IMR-90 (cell line): ENCODE data around the gene AGPAT3. TPM values are rescaled to one million over a fixed set of nuclear protein-coding genes. Genes with fewer than 3 reads are reported as not detected.

ENCODE experiments used
- ATAC-seq: fragments of 200-7000 bp; cut with Tn5 transposase; 2 replicates; pipeline ENCODE4 v1.9.1; 2020; ENCODE audit warnings: low read depth, mild to moderate bottlenecking, moderate library complexity
- BruUV-seq: library from RNA; stranded (reverse); fragments of 400-500 nt; replicated peaks from 2 replicates; lab custom pipeline; 2021; lab: Mats Ljungman, UMichigan
- CTCF ChIA-PET: fragments of 300-600 bp; formaldehyde crosslinking; extraction: SDS; loops from one replicate; lab custom pipeline; 2021; ENCODE audit warnings: antibody characterized with exemption; lab: Yijun Ruan, JAX
- POLR2A ChIA-PET: fragments of 300-600 bp; sonication (Branson Sonifier 250); formaldehyde crosslinking; loops from one replicate; lab custom pipeline; 2022; ENCODE audit warnings: antibody characterized with exemption; ENCODE audit not compliant: unreplicated experiment; lab: Charles Lee
- DNase-seq: peaks from one replicate; pipeline ENCODE4 v3.0.0; 2013
- H2AFZ ChIP-seq: replicated peaks from 2 replicates; pipeline ENCODE3; 2013; ENCODE audit warnings: low read length, mild to moderate bottlenecking; ENCODE audit not compliant: poor library complexity
- H2AK5ac ChIP-seq: 2 replicates; pipeline ENCODE4 v1.6.1; 2013; ENCODE audit warnings: low read depth, low read length, inconsistent platforms
- H2AK9ac ChIP-seq: replicated peaks from 2 replicates; pipeline ENCODE3; 2013; ENCODE audit warnings: mild to moderate bottlenecking, low read depth, low read length, moderate library complexity; ENCODE audit not compliant: poor library complexity
- H2BK120ac ChIP-seq: 2 replicates; pipeline ENCODE4 v1.6.1; 2013; ENCODE audit warnings: low read depth, low read length, inconsistent platforms
- H2BK15ac ChIP-seq: 3 replicates; pipeline ENCODE4 v1.6.1; 2013; ENCODE audit warnings: low read depth, low read length, inconsistent platforms
- H2BK20ac ChIP-seq: 2 replicates; pipeline ENCODE4 v1.6.1; 2013; ENCODE audit warnings: low read depth, mild to moderate bottlenecking, inconsistent platforms, low read length, moderate library complexity
- H2BK5ac ChIP-seq: 2 replicates; pipeline ENCODE4 v1.6.1; 2013; ENCODE audit warnings: mild to moderate bottlenecking, low read depth, low read length, inconsistent platforms; ENCODE audit not compliant: poor library complexity, severe bottlenecking
- H3K14ac ChIP-seq: replicated peaks from 2 replicates; pipeline ENCODE4 v1.6.1; 2013; ENCODE audit warnings: low read depth, low read length, inconsistent platforms
- H3K18ac ChIP-seq: 2 replicates; pipeline ENCODE4 v1.6.1; 2013; ENCODE audit warnings: low read depth, low read length, control low read depth
- H3K23ac ChIP-seq: 2 replicates; pipeline ENCODE4 v1.6.1; 2013; ENCODE audit warnings: low read depth, low read length, inconsistent platforms
- H3K27ac ChIP-seq: 2 replicates; pipeline ENCODE4 v1.5.1; 2013; ENCODE audit warnings: mild to moderate bottlenecking, control low read depth, low read length; ENCODE audit not compliant: insufficient read depth
- H3K27me3 ChIP-seq: 2 replicates; pipeline ENCODE4 v1.6.1; 2013; ENCODE audit warnings: low read length; ENCODE audit not compliant: control insufficient read depth, insufficient read depth
- H3K36me3 ChIP-seq: 2 replicates; pipeline ENCODE4 v1.6.1; 2013; ENCODE audit warnings: low read length, mixed read lengths; ENCODE audit not compliant: control insufficient read depth, insufficient read depth
- H3K4ac ChIP-seq: 2 replicates; pipeline ENCODE4 v1.6.1; 2013; ENCODE audit warnings: low read depth, low read length, inconsistent platforms
- H3K4me1 ChIP-seq: 2 replicates; pipeline ENCODE4 v1.6.1; 2013; ENCODE audit warnings: low read length, mixed read lengths; ENCODE audit not compliant: control insufficient read depth, insufficient read depth
- H3K4me2 ChIP-seq: 2 replicates; pipeline ENCODE4 v1.6.1; 2013; ENCODE audit warnings: low read depth, mild to moderate bottlenecking, control low read depth, low read length, moderate library complexity
- H3K4me3 ChIP-seq: 2 replicates; pipeline ENCODE4 v1.5.1; 2013; ENCODE audit warnings: low read depth, mild to moderate bottlenecking, control low read depth, low read length, moderate library complexity; ENCODE audit not compliant: insufficient read depth
- H3K56ac ChIP-seq: 2 replicates; pipeline ENCODE4 v1.6.1; 2013; ENCODE audit warnings: low read length, inconsistent platforms; ENCODE audit not compliant: insufficient read depth; ENCODE audit errors: extremely low read depth
- H3K79me1 ChIP-seq, 2 experiments: 2 replicates each; pipeline ENCODE4 v1.6.1; 2013; ENCODE audit warnings: low read length in 2 of 2, inconsistent platforms in 1 of 2, low read depth in 1 of 2
- H3K9ac ChIP-seq: 2 replicates; pipeline ENCODE4 v1.6.1; 2013; ENCODE audit warnings: low read depth, low read length, control low read depth
- H3K9me1 ChIP-seq: 2 replicates; pipeline ENCODE4 v1.6.1; 2013; ENCODE audit warnings: low read length, inconsistent platforms; ENCODE audit not compliant: insufficient read depth
- H3K9me3 ChIP-seq: 2 replicates; pipeline ENCODE4 v1.6.1; 2013; ENCODE audit warnings: low read length; ENCODE audit not compliant: control insufficient read depth, insufficient read depth
- H4K20me1 ChIP-seq: 2 replicates; pipeline ENCODE4 v1.6.1; 2013; ENCODE audit warnings: low read length, inconsistent platforms; ENCODE audit not compliant: insufficient read depth
- H4K5ac ChIP-seq: 2 replicates; pipeline ENCODE4 v1.6.1; 2013; ENCODE audit warnings: mild to moderate bottlenecking, low read depth, low read length, control low read depth
- H4K8ac ChIP-seq, 2 experiments: 2 replicates each; pipeline ENCODE4 v1.6.1; 2013; ENCODE audit warnings: low read depth in 2 of 2, low read length in 2 of 2, control low read depth in 1 of 2, inconsistent platforms in 1 of 2
- H4K91ac ChIP-seq: 2 replicates; pipeline ENCODE4 v1.6.1; 2013; ENCODE audit warnings: low read depth, low read length, inconsistent platforms; ENCODE audit not compliant: insufficient read depth
- BHLHE40 ChIP-seq: fragments of 150-350 bp; IDR thresholded peaks from 2 replicates; pipeline ENCODE4 v1.6.1; 2016; ENCODE audit warnings: mild to moderate bottlenecking, low read depth, low read length
- CEBPB ChIP-seq: IDR thresholded peaks from 2 replicates; pipeline ENCODE4 v1.6.1; 2012; ENCODE audit warnings: low read depth, low read length, improper control_type of control experiment
- CHD1 ChIP-seq: IDR thresholded peaks from 2 replicates; pipeline ENCODE4 v1.6.1; 2012; ENCODE audit warnings: low read depth, low read length, improper control_type of control experiment
- CTCF ChIP-seq: conservative IDR thresholded peaks from 2 replicates; pipeline ENCODE4 v1.5.1; 2012; ENCODE audit warnings: mild to moderate bottlenecking, low read depth, low read length, improper control_type of control experiment
- ELK1 ChIP-seq: fragments of 150-350 bp; IDR thresholded peaks from 2 replicates; pipeline ENCODE4 v1.6.1; 2016; ENCODE audit warnings: low read depth, mild to moderate bottlenecking, low read length, moderate library complexity, borderline replicate concordance
- MAFK ChIP-seq: IDR thresholded peaks from 2 replicates; pipeline ENCODE4 v1.6.1; 2012; ENCODE audit warnings: low read depth, low read length, improper control_type of control experiment
- MAZ ChIP-seq: IDR thresholded peaks from 2 replicates; pipeline ENCODE4 v1.6.1; 2012; ENCODE audit warnings: low read depth, mild to moderate bottlenecking, low read length, improper control_type of control experiment, moderate library complexity, borderline replicate concordance
- MXI1 ChIP-seq: IDR thresholded peaks from 2 replicates; pipeline ENCODE4 v1.6.1; 2012; ENCODE audit warnings: low read depth, mild to moderate bottlenecking, low read length, moderate library complexity, borderline replicate concordance
- NFE2L2 ChIP-seq: fragments of 150-350 bp; IDR thresholded peaks from 2 replicates; pipeline ENCODE4 v1.6.1; 2016; ENCODE audit warnings: low read depth, mild to moderate bottlenecking, low read length
- POLR2A ChIP-seq: IDR thresholded peaks from 2 replicates; pipeline ENCODE4 v1.6.1; 2012; ENCODE audit warnings: mild to moderate bottlenecking, low read depth, low read length
- RAD21 ChIP-seq: IDR thresholded peaks from 2 replicates; pipeline ENCODE4 v1.6.1; 2012; ENCODE audit warnings: low read length, improper control_type of control experiment
- RFX5 ChIP-seq: IDR thresholded peaks from 2 replicates; pipeline ENCODE4 v1.8.0; 2012; ENCODE audit warnings: low read depth, mild to moderate bottlenecking, low read length, moderate library complexity
- SMC3 ChIP-seq: fragments of 150-350 bp; IDR thresholded peaks from 2 replicates; pipeline ENCODE4 v1.6.1; 2016; ENCODE audit warnings: low read depth, mild to moderate bottlenecking, antibody characterized with exemption, low read length, moderate library complexity
- WGBS, 2 experiments: methylation state at CpG; one replicate each; pipeline versions ENCODE4 v1.1.5 to v1.1.7; 2013; ENCODE audit warnings: missing lambda C conversion rate in 2 of 2; ENCODE audit not compliant: insufficient read length in 1 of 2; ENCODE audit errors: extremely low coverage in 2 of 2; 5-methylcytosine and 5-hydroxymethylcytosine counted together
- dilution Hi-C: fragments of 300-500 bp; cut with HindIII; formaldehyde crosslinking; loops from one replicate; pipeline ENCODE4 v1.14.3; 2018; ENCODE audit warnings: low sequenced_read_pairs; ENCODE audit not compliant: unreplicated experiment
- in situ Hi-C: fragments of 300-500 bp; cut with MboI; formaldehyde crosslinking; loops from 3 replicates; pipeline ENCODE4 v1.14.3; 2019; ENCODE audit warnings: low sequenced_read_pairs, inconsistent platforms, mixed read lengths
- intact Hi-C: fragments of 100-400 bp; cut with micrococcal nuclease; formaldehyde crosslinking; loops from 2 replicates; pipeline ENCODE4 v1.10.0; 2022
- polyA plus RNA-seq, 3 experiments: library from polyadenylated mRNA; depleted of rRNA; stranded (reverse); fragments of >200 nt; gene quantifications; 2 replicates each; pipeline ENCODE4 v1.2.3, GENCODE V29; 2012; ENCODE audit warnings: low replicate concordance in 1 of 3
- total RNA-seq: library from RNA; depleted of rRNA; stranded (reverse); fragments of >200 nt; gene quantifications from 2 replicates; pipeline ENCODE4 v1.2.3, GENCODE V29; 2012
- TF ChIP-seq, protein P1 (sequence below): fragments of 150-350 bp; IDR thresholded peaks from 2 replicates; pipeline ENCODE4 v1.6.1; 2017; ENCODE audit warnings: mild to moderate bottlenecking, antibody characterized with exemption, low read length, low read depth

Gene AGPAT3
- total and polyA plus RNA-seq, 2 of the 4 experiments (the other 2 are of a cell fraction) = 27.1 to 38.7 TPM

- DNase-seq (no peak), ATAC-seq (no peak)
- dilution Hi-C loops = no loop called here
- Histone ChIP-seq H4K8ac (no peak overlapping the region), H3K9me3 (no peaks in the 10 kb centered on the region), H4K20me1 (peaks cover 33% of the 10 kb centered on the region), H2AFZ (no peak overlapping the region), H3K56ac (no peak overlapping the region), H3K4me1 (peaks cover 2% of the 10 kb centered on the region; the same call in 1 of the 2 replicates), H2BK15ac (no peak overlapping the region), H2AK5ac (no peak overlapping the region), H3K27ac (no peak overlapping the region), H4K91ac (no peak overlapping the region), H3K4me3 (no peak overlapping the region), H3K79me1 (peaks cover 26 to 56% of the 10 kb centered on the region in 2 experiments), H2AK9ac (no peak overlapping the region), H2BK120ac (no peak overlapping the region), H3K4ac (no peak overlapping the region), H3K14ac (no peak overlapping the region), H4K5ac (no peak overlapping the region), H3K23ac (no peak overlapping the region), H3K9me1 (peaks cover 6% of the 10 kb centered on the region; the same call in 1 of the 2 replicates), H3K4me2 (no peak overlapping the region), H3K27me3 (no peaks in the 10 kb centered on the region), H3K9ac (no peak overlapping the region), H2BK20ac (no peak overlapping the region), H3K36me3 (peaks cover 2% of the 10 kb centered on the region), H3K18ac (no peak overlapping the region), H2BK5ac (no peak overlapping the region)
- BruUV-seq = TSS peak; percentile 11
- intact Hi-C loops = no loop called here
- in situ Hi-C loops = no loop called here
- 90% methylated on average over 9 of the region's 19 CpGs; no CpG with 5 or more reads in 1 of the 2 experiments for whole genome bisulfite sequencing, 2 experiments
- ChIA-PET POLR2A (no interaction called here), CTCF (no interaction called here)
- TF ChIP-seq ELK1 (no peak), MXI1 (no peak), SMC3 (no peak), POLR2A (no peak), CEBPB (no peak), MAZ (no peak), RAD21 (no peak), BHLHE40 (no peak), MAFK (no peak), CHD1 (no peak), NFE2L2 (no peak), CTCF (no peak), RFX5 (no peak)
- TF ChIP-seq, protein P1, sequence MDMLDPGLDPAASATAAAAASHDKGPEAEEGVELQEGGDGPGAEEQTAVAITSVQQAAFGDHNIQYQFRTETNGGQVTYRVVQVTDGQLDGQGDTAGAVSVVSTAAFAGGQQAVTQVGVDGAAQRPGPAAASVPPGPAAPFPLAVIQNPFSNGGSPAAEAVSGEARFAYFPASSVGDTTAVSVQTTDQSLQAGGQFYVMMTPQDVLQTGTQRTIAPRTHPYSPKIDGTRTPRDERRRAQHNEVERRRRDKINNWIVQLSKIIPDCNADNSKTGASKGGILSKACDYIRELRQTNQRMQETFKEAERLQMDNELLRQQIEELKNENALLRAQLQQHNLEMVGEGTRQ = no peak
These were observed 28.6 kb downstream of the AGPAT3 start for GRCh38 chr21:43893536-43894205.
